ENCODE data around the gene BRICD5.
A peak's percentile ranks its signal among the peaks of the same experiment; 100 is the strongest.

BRICD5 gene

GRCh38 chr16:2216330-2216729, 5.7 kb upstream of the BRICD5 start:
- Histone ChIP-seq H3K4me1 (ENCODE audit: control insufficient read depth, insufficient read depth, low read length) (0 out of 2 replicates have a peak, but pooled peaks cover 2% of the 10 kb centered on the region), H3K4me3 (ENCODE audit: low read depth, low read length) (no peak overlapping the region), H3K9me3 (ENCODE audit: control insufficient read depth, insufficient read depth, low read depth, low read length) (no peaks in the 10 kb centered on the region), H3K27ac (ENCODE audit: extremely low read depth, low read depth, low read length) (no peak overlapping the region), H3K36me3 (ENCODE audit: control insufficient read depth in 2 of 2, insufficient read depth in 1 of 2, low read length in 2 of 2) (peaks cover 0 to 21% of the 10 kb centered on the region in 2 experiments; a peak in 1 of 3 replicates)
- TF ChIP-seq PRDM6 (tag by site-specific recombination; IDR thresholded peaks at IDR 0.05) (no peak), ZNF791 (tag by site-specific recombination; IDR thresholded peaks at IDR 0.05) (no peak), ZNF76 (tag by site-specific recombination; IDR thresholded peaks at IDR 0.05; ENCODE audit: borderline replicate concordance, low read depth) (no peak), ZNF514 (tag by site-specific recombination; IDR thresholded peaks at IDR 0.05) (no peak), OSR2 (tag by site-specific recombination; IDR thresholded peaks at IDR 0.05) (no peak), ZNF776 (tag by site-specific recombination; IDR thresholded peaks at IDR 0.05; ENCODE audit: borderline replicate concordance) (no peak), ZNF843 (tag by site-specific recombination; IDR thresholded peaks at IDR 0.05) (no peak), PRDM2 (tag by site-specific recombination; IDR thresholded peaks at IDR 0.05; ENCODE audit: borderline replicate concordance) (no peak), MEIS1 (CRISPR knock-in tag; IDR thresholded peaks at IDR 0.05; ENCODE audit: borderline replicate concordance) (no peak), ZNF16 (tag by site-specific recombination; IDR thresholded peaks at IDR 0.05; ENCODE audit: low read depth) (no peak), ZNF302 (tag by site-specific recombination; IDR thresholded peaks at IDR 0.05; ENCODE audit: low read depth) (no peak), ZNF654 (tag by site-specific recombination; IDR thresholded peaks at IDR 0.05; ENCODE audit: low read depth) (no peak)
- TF ChIP-seq, protein P1, sequence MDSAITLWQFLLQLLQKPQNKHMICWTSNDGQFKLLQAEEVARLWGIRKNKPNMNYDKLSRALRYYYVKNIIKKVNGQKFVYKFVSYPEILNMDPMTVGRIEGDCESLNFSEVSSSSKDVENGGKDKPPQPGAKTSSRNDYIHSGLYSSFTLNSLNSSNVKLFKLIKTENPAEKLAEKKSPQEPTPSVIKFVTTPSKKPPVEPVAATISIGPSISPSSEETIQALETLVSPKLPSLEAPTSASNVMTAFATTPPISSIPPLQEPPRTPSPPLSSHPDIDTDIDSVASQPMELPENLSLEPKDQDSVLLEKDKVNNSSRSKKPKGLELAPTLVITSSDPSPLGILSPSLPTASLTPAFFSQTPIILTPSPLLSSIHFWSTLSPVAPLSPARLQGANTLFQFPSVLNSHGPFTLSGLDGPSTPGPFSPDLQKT (IDR thresholded peaks at IDR 0.05; ENCODE audit: borderline replicate concordance, low read depth, low read length) = no peak
- CTCF ChIA-PET = interaction anchor here (0.7 kb wide), 1 partner anchor 303 kb away, joined by 3 read pairs; no protein-coding TSS in a partner anchor
- POLR2A ChIA-PET = no interaction called here

- H3K4me3 ChIP-seq (ENCODE audit: low read depth, low read length) = peak within 1 kb of the TSS; percentile 78
- ChIA-PET POLR2A (interaction anchor here (0.5 to 2.0 kb wide), 21 partner anchors 8 to 1058 kb away, joined by 3 to 22 read pairs (median 5); partner anchors contain the start of genes DNASE1L2, E4F1, ECI1 and MLST8), CTCF (interaction anchor here (0.6 to 1.6 kb wide), 4 partner anchors 16 to 210 kb away, joined by 3 to 7 read pairs (median 4); partner anchors contain the start of genes DNASE1L2 and ECI1)
- peak within 1 kb of the TSS; percentile 94 for H3K27ac ChIP-seq (ENCODE audit: extremely low read depth, low read depth, low read length)
- no peaks in the 10 kb centered on the region for H3K9me3 ChIP-seq (ENCODE audit: control insufficient read depth, insufficient read depth, low read depth, low read length)
- peaks cover 0 to 25% of the 10 kb centered on the region in 2 experiments; a peak in 1 of 3 replicates for H3K36me3 ChIP-seq (ENCODE audit: control insufficient read depth in 2 of 2, insufficient read depth in 1 of 2, low read length in 2 of 2)
- TF ChIP-seq, protein P2, sequence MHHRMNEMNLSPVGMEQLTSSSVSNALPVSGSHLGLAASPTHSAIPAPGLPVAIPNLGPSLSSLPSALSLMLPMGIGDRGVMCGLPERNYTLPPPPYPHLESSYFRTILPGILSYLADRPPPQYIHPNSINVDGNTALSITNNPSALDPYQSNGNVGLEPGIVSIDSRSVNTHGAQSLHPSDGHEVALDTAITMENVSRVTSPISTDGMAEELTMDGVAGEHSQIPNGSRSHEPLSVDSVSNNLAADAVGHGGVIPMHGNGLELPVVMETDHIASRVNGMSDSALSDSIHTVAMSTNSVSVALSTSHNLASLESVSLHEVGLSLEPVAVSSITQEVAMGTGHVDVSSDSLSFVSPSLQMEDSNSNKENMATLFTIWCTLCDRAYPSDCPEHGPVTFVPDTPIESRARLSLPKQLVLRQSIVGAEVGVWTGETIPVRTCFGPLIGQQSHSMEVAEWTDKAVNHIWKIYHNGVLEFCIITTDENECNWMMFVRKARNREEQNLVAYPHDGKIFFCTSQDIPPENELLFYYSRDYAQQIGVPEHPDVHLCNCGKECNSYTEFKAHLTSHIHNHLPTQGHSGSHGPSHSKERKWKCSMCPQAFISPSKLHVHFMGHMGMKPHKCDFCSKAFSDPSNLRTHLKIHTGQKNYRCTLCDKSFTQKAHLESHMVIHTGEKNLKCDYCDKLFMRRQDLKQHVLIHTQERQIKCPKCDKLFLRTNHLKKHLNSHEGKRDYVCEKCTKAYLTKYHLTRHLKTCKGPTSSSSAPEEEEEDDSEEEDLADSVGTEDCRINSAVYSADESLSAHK (tag by site-specific recombination; IDR thresholded peaks at IDR 0.05) = no peak
- TF ChIP-seq ZNF792 (tag by site-specific recombination; IDR thresholded peaks at IDR 0.05) = no peak
- TF ChIP-seq ZNF138 (tag by site-specific recombination; IDR thresholded peaks at IDR 0.05; ENCODE audit: borderline replicate concordance) = no peak
- TF ChIP-seq EGR2 (tag by site-specific recombination; IDR thresholded peaks at IDR 0.05; ENCODE audit: low read depth) = 0 out of 2 replicates have a peak, but pooled peaks have one; percentile 27
- 0 out of 2 replicates have a peak, but pooled peaks cover 2% of the 10 kb centered on the region for H3K4me1 ChIP-seq (ENCODE audit: control insufficient read depth, insufficient read depth, low read length)
Measured at GRCh38 chr16:2214719-2214968, 4.0 kb upstream of the BRICD5 start, which contains the start of gene PGP. Gene PGP (minus strand): TSS chr16:2214840. CDS start chr16:2214777, 63 bp downstream.
